ENCODE data around the gene DYNC1I2.

DNA sequence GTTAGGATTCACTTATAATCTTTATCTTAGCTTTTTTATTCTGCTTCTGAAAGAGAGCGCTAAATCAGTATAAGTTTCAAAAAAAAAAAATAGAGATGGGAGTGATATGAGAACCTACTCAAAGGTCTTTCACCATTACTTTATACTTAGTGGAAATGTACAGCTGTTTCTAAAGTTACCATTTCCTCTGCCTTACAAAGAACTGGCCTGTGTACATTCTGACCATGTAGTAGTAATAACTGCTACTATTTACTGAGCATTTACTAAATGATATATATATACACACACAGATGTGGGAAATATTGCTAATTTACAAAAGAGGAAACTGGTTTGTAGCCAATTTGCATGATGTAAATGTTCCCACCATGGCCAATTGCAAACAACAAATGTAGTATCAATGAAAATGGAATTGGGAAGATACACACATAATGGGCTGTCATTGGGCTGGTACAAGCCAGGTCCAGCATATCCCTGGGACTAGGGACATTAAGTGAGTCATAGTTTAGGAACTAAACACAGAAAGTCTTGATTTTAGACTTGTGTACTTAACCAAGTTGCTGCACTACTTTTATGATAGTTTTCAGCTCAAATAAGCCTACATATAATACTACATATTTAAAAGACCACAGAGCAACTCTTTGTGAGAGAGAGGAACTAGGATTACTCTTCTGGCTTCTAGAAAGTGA lies 67.1 kb downstream of the DYNC1I2 start:
- TF ChIP-seq POLR2A (IDR thresholded peaks at IDR 0.05) (no peak), POLR2AphosphoS5 (IDR thresholded peaks at IDR 0.05) (no peak)
- TF ChIP-seq, protein P1, sequence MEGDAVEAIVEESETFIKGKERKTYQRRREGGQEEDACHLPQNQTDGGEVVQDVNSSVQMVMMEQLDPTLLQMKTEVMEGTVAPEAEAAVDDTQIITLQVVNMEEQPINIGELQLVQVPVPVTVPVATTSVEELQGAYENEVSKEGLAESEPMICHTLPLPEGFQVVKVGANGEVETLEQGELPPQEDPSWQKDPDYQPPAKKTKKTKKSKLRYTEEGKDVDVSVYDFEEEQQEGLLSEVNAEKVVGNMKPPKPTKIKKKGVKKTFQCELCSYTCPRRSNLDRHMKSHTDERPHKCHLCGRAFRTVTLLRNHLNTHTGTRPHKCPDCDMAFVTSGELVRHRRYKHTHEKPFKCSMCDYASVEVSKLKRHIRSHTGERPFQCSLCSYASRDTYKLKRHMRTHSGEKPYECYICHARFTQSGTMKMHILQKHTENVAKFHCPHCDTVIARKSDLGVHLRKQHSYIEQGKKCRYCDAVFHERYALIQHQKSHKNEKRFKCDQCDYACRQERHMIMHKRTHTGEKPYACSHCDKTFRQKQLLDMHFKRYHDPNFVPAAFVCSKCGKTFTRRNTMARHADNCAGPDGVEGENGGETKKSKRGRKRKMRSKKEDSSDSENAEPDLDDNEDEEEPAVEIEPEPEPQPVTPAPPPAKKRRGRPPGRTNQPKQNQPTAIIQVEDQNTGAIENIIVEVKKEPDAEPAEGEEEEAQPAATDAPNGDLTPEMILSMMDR (IDR thresholded peaks at IDR 0.05 in 8 of 11, conservative IDR thresholded peaks at IDR 0.05 in 3 of 11), result no peak
